ENCODE measurements around the gene TEX29.

GRCh38 chr13:111370570-111371535, 50.4 kb downstream of the TEX29 start:
- no peak for TF ChIP-seq EZH2 (IDR thresholded peaks at IDR 0.05)
- no peak for TF ChIP-seq POLR2AphosphoS5 (IDR thresholded peaks at IDR 0.05; ENCODE audit: borderline replicate concordance, low read depth, low read length)

All from SK-N-MC (cell line).